Activated naive CD4-positive, alpha-beta T cell treated with anti-CD3 and anti-CD28 coated beads for 36 hours (primary cell): ENCODE measurements around the gene TTC9C. TPM values are rescaled to one million over a fixed set of nuclear protein-coding genes. Genes with fewer than 3 reads are reported as not detected.
A peak's percentile ranks its signal among the peaks of the same experiment; 100 is the strongest.

Experiments used
- CTCF ChIA-PET: fragments of 350-600 bp; sonication (Branson Sonifier 250); formaldehyde crosslinking; loops from one replicate; lab custom pipeline; 2021; ENCODE audit warnings: antibody characterized with exemption; lab: Charles Lee
- DNase-seq: peaks from one replicate; pipeline ENCODE4 v3.0.0-alpha.2; 2020
- H3K27ac Mint-ChIP-seq: one replicate; pipeline ENCODE4 v1.8.0; 2021; ENCODE audit warnings: mild to moderate bottlenecking, mixed read lengths
- H3K27me3 Mint-ChIP-seq: one replicate; pipeline ENCODE4 v1.8.0; 2021; ENCODE audit warnings: low read depth, mixed read lengths
- H3K36me3 Mint-ChIP-seq: one replicate; pipeline ENCODE4 v1.8.0; 2021; ENCODE audit warnings: low read depth, mixed read lengths
- H3K4me1 Mint-ChIP-seq: one replicate; pipeline ENCODE4 v1.8.0; 2021; ENCODE audit warnings: low read depth, mixed read lengths
- H3K4me3 Mint-ChIP-seq: one replicate; pipeline ENCODE4 v1.8.0; 2021; ENCODE audit warnings: mild to moderate bottlenecking, moderate library complexity, mixed read lengths
- H3K9me3 Mint-ChIP-seq: one replicate; pipeline ENCODE4 v1.8.0; 2021; ENCODE audit warnings: mixed read lengths
- intact Hi-C: fragments of 100-400 bp; cut with micrococcal nuclease; formaldehyde crosslinking; loops from one replicate; pipeline ENCODE4 v1.15.1; 2023
- total RNA-seq, 2 experiments: library from RNA; stranded (reverse); gene quantifications; one replicate each; pipeline ENCODE4 v1.2.3, GENCODE V29; 2021

Gene TTC9C
- total RNA-seq, 2 experiments from 2014 or later, result 46.6 to 49.5 TPM

DNA sequence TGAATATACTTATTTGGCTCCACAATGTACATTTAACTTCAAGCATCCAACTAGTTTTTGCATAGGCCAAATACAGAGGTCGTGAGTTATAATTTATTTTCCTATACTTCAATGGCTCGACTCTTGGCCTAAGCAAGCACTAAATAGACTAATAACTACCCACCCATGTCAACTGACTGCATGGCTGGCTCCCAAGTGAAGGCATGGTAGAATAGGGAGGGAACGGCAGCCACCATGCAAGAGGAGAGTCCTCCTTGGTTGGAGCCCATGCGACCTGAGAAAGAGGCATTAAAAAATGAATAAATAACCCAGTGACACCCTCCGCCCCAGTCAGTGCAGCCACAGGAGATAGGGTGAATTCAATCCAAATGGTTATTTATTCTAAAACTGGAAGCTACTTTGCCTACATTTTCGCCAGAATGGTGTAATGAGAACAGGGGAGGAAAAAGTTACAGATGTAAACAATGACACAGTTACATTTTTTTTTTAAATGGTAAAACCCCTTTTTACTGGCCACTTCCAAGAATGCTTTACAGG is 15.9 kb upstream of the TTC9C start:
- H3K36me3 Mint-ChIP-seq, result peaks cover 49% of the 10 kb centered on the region

DNA sequence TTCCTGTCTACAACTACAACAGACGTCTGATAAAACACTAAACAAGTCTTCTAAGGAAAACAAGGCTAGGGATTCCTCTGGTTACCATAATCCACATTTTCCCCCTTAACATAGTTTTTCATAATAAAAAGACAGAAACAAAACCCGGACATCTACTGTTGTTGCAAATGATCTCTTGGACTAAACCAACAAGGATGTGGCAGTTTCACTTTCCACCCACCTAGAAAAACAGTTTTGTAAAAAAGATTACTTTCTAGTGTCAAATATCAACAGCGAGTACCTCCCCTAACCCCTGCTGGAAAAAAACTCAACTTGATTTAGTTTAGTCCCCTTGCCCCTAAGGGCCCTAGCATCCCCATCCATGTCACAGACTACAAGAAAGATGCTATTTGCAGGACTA is 15.4 kb upstream of the TTC9C start:
- Mint-ChIP-seq H3K27ac (peak overlapping the region; percentile 90), H3K27me3 (no peaks in the 10 kb centered on the region), H3K4me1 (peaks cover 55% of the 10 kb centered on the region), H3K9me3 (no peaks in the 10 kb centered on the region), H3K4me3 (peak overlapping the region; percentile 11), H3K36me3 (peaks cover 51% of the 10 kb centered on the region)
- CTCF ChIA-PET, result no interaction called here
- DNase-seq, result no peak
- intact Hi-C loops, result loop anchor here (1.0 kb wide), 1 partner anchor 13 kb away; no protein-coding TSS in a partner anchor

More for the DNA sequence above, 15.9 kb upstream of the TTC9C start:
- no peak for DNase-seq
- intact Hi-C loops, result no loop called here
- Mint-ChIP-seq H3K27ac (peak overlapping the region; percentile 90), H3K27me3 (no peaks in the 10 kb centered on the region), H3K4me1 (peaks cover 58% of the 10 kb centered on the region), H3K9me3 (no peaks in the 10 kb centered on the region), H3K4me3 (no peak overlapping the region)
- CTCF ChIA-PET, result interaction anchor here (0.6 kb wide), 1 partner anchor 172 kb away, joined by 4 read pairs; no protein-coding TSS in a partner anchor

GRCh38 chr11:62713343-62713742 is 14.9 kb upstream of the TTC9C start:
- CTCF ChIA-PET, result no interaction called here
- peaks cover 56% of the 10 kb centered on the region for H3K36me3 Mint-ChIP-seq
- no peaks in the 10 kb centered on the region for H3K27me3 Mint-ChIP-seq
- H3K4me1 Mint-ChIP-seq, result peaks cover 54% of the 10 kb centered on the region
- DNase-seq, result no peak
- no peak overlapping the region for H3K4me3 Mint-ChIP-seq
- H3K27ac Mint-ChIP-seq, result peak overlapping the region; percentile 90
- intact Hi-C loops, result loop anchor here (1.0 kb wide), 1 partner anchor 13 kb away; no protein-coding TSS in a partner anchor
- no peaks in the 10 kb centered on the region for H3K9me3 Mint-ChIP-seq

GRCh38 chr11:62715150-62716130 is 12.8 kb upstream of the TTC9C start:
- Mint-ChIP-seq H3K9me3 (no peaks in the 10 kb centered on the region), H3K4me3 (no peak overlapping the region), H3K36me3 (peaks cover 57% of the 10 kb centered on the region), H3K27me3 (no peaks in the 10 kb centered on the region), H3K4me1 (peaks cover 47% of the 10 kb centered on the region), H3K27ac (peak overlapping the region; percentile 0)
- CTCF ChIA-PET, result no interaction called here
- DNase-seq, result no peak
- intact Hi-C loops, result no loop called here

- no peaks in the 10 kb centered on the region for H3K9me3 Mint-ChIP-seq
- H3K4me3 Mint-ChIP-seq, result no peak overlapping the region
- H3K36me3 Mint-ChIP-seq, result peaks cover 59% of the 10 kb centered on the region
- DNase-seq, result no peak
- H3K27me3 Mint-ChIP-seq, result no peaks in the 10 kb centered on the region
- H3K27ac Mint-ChIP-seq, result peak overlapping the region; percentile 1
- H3K4me1 Mint-ChIP-seq, result peaks cover 46% of the 10 kb centered on the region
- intact Hi-C loops, result no loop called here
- CTCF ChIA-PET, result interaction anchor here (1.4 kb wide), 1 partner anchor 70 kb away, joined by 3 read pairs; no protein-coding TSS in a partner anchor
Observed at GRCh38 chr11:62716206-62716605, 12.1 kb upstream of the TTC9C start.

GRCh38 chr11:62716816-62717215 is 11.5 kb upstream of the TTC9C start:
- H3K36me3 Mint-ChIP-seq, result peaks cover 64% of the 10 kb centered on the region
- DNase-seq, result no peak
- CTCF ChIA-PET, result interaction anchor here (0.6 to 1.4 kb wide), 2 partner anchors 52 to 69 kb away, joined by 3 to 4 read pairs; no protein-coding TSS in a partner anchor
- H3K27me3 Mint-ChIP-seq, result no peaks in the 10 kb centered on the region
- H3K9me3 Mint-ChIP-seq, result no peaks in the 10 kb centered on the region
- intact Hi-C loops, result no loop called here
- H3K27ac Mint-ChIP-seq, result no peak overlapping the region
- H3K4me3 Mint-ChIP-seq, result no peak overlapping the region
- H3K4me1 Mint-ChIP-seq, result peaks cover 49% of the 10 kb centered on the region

- no peaks in the 10 kb centered on the region for H3K27me3 Mint-ChIP-seq
- CTCF ChIA-PET, result no interaction called here
- peaks cover 75% of the 10 kb centered on the region for H3K36me3 Mint-ChIP-seq
- H3K27ac Mint-ChIP-seq, result peak overlapping the region; percentile 28
- no peak overlapping the region for H3K4me3 Mint-ChIP-seq
- no peaks in the 10 kb centered on the region for H3K9me3 Mint-ChIP-seq
- intact Hi-C loops, result no loop called here
- H3K4me1 Mint-ChIP-seq, result peaks cover 48% of the 10 kb centered on the region
- DNase-seq, result no peak
Observed at GRCh38 chr11:62719302-62719978, 8.8 kb upstream of the TTC9C start.

- no peak overlapping the region for H3K27ac Mint-ChIP-seq
- H3K36me3 Mint-ChIP-seq, result peaks cover 78% of the 10 kb centered on the region
- intact Hi-C loops, result no loop called here
- no peak for DNase-seq
- no peaks in the 10 kb centered on the region for H3K9me3 Mint-ChIP-seq
- H3K27me3 Mint-ChIP-seq, result no peaks in the 10 kb centered on the region
- no peak overlapping the region for H3K4me3 Mint-ChIP-seq
- peaks cover 49% of the 10 kb centered on the region for H3K4me1 Mint-ChIP-seq
- CTCF ChIA-PET, result no interaction called here
Observed at GRCh38 chr11:62721994-62722393, 6.3 kb upstream of the TTC9C start.

DNA sequence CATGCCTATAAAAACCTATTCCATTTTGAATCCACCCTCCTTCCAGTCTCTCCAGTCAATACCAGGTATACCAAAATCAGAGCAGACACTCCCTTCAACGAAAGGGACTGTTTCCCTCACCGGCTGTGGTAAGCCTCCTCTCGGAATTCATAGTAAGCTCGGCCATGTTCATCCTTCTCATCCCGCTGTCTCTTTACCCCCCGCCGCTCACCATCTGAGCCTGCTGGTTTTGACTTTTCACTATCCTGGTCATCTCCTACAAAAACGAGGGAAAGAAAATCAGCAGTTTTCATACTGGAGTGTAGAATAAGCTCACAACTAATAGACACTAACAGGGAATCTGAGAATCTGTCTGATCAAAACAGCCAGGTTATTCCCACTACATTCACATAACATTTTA is 4.1 kb upstream of the TTC9C start:
- Mint-ChIP-seq H3K36me3 (peaks cover 72% of the 10 kb centered on the region), H3K27me3 (no peaks in the 10 kb centered on the region), H3K4me3 (peak overlapping the region; percentile 90), H3K9me3 (no peaks in the 10 kb centered on the region), H3K4me1 (peaks cover 45% of the 10 kb centered on the region), H3K27ac (peak overlapping the region; percentile 11)
- CTCF ChIA-PET, result interaction anchor here (0.7 kb wide), 1 partner anchor 62 kb away, joined by 3 read pairs; no protein-coding TSS in a partner anchor
- intact Hi-C loops, result no loop called here
- DNase-seq, result no peak

- Mint-ChIP-seq H3K27me3 (no peaks in the 10 kb centered on the region), H3K9me3 (no peaks in the 10 kb centered on the region), H3K4me1 (peaks cover 48% of the 10 kb centered on the region), H3K36me3 (peaks cover 61% of the 10 kb centered on the region), H3K27ac (peak overlapping the region; percentile 99), H3K4me3 (peak overlapping the region; percentile 90)
- CTCF ChIA-PET, result interaction anchor here (0.6 to 1.0 kb wide), 2 partner anchors 132 to 941 kb away, joined by 3 to 4 read pairs; no protein-coding TSS in a partner anchor
- intact Hi-C loops, result loop anchor here (1.0 to 2.0 kb wide), 4 partner anchors 12 to 73 kb away; partner anchors contain the start of genes INTS5, UBXN1 and UQCC3
- no peak for DNase-seq
Observed at GRCh38 chr11:62725646-62726045, 2.6 kb upstream of the TTC9C start.

DNA sequence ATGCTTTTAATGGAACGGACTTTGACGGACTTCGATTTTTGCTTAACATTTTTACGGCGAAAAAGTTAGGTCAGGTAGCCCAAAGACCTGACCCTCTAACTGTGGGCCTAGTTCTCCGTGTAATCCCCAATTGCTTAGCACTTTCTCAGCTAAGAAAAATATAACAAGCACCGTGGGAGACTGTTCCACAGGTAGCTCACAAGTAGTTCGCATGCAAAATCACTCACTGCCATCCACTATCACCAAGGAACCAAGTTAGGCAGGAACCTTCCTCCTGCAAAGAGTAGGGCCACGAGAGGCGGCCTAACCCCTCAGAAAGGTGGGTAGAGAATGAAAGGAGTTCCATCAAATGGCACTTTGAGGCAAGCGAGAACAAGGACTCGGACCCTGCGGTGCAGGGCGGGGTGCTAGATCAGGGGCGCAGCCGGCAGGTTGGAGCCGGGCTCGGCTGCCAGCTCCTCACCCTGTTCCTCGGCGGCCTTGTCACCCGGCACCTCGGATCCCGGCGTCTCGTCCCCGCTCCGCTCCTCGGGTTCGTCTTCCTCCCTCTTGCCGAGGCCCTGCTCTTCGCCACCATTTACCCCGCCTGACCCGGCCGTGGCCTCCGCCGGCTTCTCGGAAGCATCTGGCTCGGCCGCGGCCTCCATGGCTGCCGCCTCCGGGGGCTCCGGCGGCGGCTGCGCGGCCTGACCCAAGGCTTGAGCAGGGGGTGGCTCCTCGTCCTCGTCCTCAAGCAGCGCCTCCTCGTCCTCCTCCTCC is 2.0 kb upstream of the TTC9C start:
- peaks cover 50% of the 10 kb centered on the region for H3K4me1 Mint-ChIP-seq
- H3K36me3 Mint-ChIP-seq, result peaks cover 59% of the 10 kb centered on the region

More for the DNA sequence above, 2.0 kb upstream of the TTC9C start:
- intact Hi-C loops, result loop anchor here (1.0 to 2.0 kb wide), 4 partner anchors 13 to 74 kb away; partner anchors contain the start of genes INTS5, UBXN1 and UQCC3
- DNase-seq, result peak; percentile 31
- CTCF ChIA-PET, result interaction anchor here (0.8 to 1.3 kb wide), 6 partner anchors 27 to 155 kb away, joined by 3 to 6 read pairs (median 3); partner anchors contain the start of gene ZBTB3
- no peaks in the 10 kb centered on the region for H3K9me3 Mint-ChIP-seq
- peak overlapping the region; percentile 90 for H3K4me3 Mint-ChIP-seq
- peak overlapping the region; percentile 99 for H3K27ac Mint-ChIP-seq
- H3K27me3 Mint-ChIP-seq, result no peaks in the 10 kb centered on the region
